PC-3 (cell line): ENCODE results near the gene PHF19. TPM values are rescaled to one million over a fixed set of nuclear protein-coding genes. Genes with fewer than 3 reads are reported as not detected.

Experiments used
- ATAC-seq: fragments of 200-7000 bp; cut with Tn5 transposase; 2 replicates; pipeline ENCODE4 v1.9.1; 2020; ENCODE audit warnings: mild to moderate bottlenecking, moderate library complexity
- BruUV-seq: library from RNA; stranded (reverse); fragments of 400-500 nt; replicated peaks from 2 replicates; lab custom pipeline; 2021; lab: Mats Ljungman, UMichigan
- CTCF ChIA-PET: fragments of 300-600 bp; sonication (Branson Sonifier 250); formaldehyde crosslinking; loops from one replicate; lab custom pipeline; 2022; ENCODE audit warnings: antibody characterized with exemption; lab: Charles Lee
- POLR2A ChIA-PET: fragments of 300-600 bp; sonication (Branson Sonifier 250); formaldehyde crosslinking; loops from one replicate; lab custom pipeline; 2022; ENCODE audit warnings: antibody characterized with exemption; ENCODE audit not compliant: unreplicated experiment; lab: Charles Lee
- DNase-seq: peaks from one replicate; pipeline ENCODE4 v3.0.0-alpha.2; 2015
- H2AFZ ChIP-seq: fragments of 300-600 bp; sonication (generic); 2 replicates; pipeline ENCODE4 v1.6.0; 2016; ENCODE audit warnings: antibody characterized with exemption, low read length
- H3F3A ChIP-seq: fragments of 300-600 bp; sonication (generic); one replicate; pipeline ENCODE4 v1.6.0; 2017; ENCODE audit warnings: antibody characterized with exemption, low read length, control low read depth, mild to moderate bottlenecking; ENCODE audit not compliant: unreplicated experiment
- H3K27ac ChIP-seq: fragments of 300-600 bp; sonication (generic); 2 replicates; pipeline ENCODE4 v1.5.1; 2016; ENCODE audit warnings: mild to moderate bottlenecking, low read length
- H3K27me3 ChIP-seq: fragments of 300-600 bp; sonication (generic); 2 replicates; pipeline ENCODE4 v1.6.1; 2016; ENCODE audit warnings: low read length, mixed read lengths
- H3K36me3 ChIP-seq: fragments of 300-600 bp; sonication (generic); 2 replicates; pipeline ENCODE4 v1.6.1; 2016; ENCODE audit warnings: low read depth, mixed run types, low read length, mixed read lengths
- H3K4me1 ChIP-seq: fragments of 300-600 bp; sonication (generic); 2 replicates; pipeline ENCODE4 v1.5.1; 2016; ENCODE audit warnings: low read length; ENCODE audit not compliant: insufficient read depth
- H3K4me2 ChIP-seq: fragments of 300-600 bp; sonication (generic); 2 replicates; pipeline ENCODE4 v1.6.0; 2016; ENCODE audit warnings: low read length
- H3K4me3 ChIP-seq: fragments of 300-600 bp; sonication (generic); 2 replicates; pipeline ENCODE4 v1.5.1; 2016; ENCODE audit warnings: mild to moderate bottlenecking, low read length, mixed read lengths
- H3K79me2 ChIP-seq: fragments of 300-600 bp; sonication (generic); 2 replicates; pipeline ENCODE4 v1.6.1; 2017; ENCODE audit warnings: low read length, mixed read lengths
- H3K9ac ChIP-seq: fragments of 300-600 bp; sonication (generic); 2 replicates; pipeline ENCODE4 v1.6.0; 2016; ENCODE audit warnings: mild to moderate bottlenecking, low read length
- H3K9me2 ChIP-seq: fragments of 300-600 bp; sonication (generic); replicated peaks from 2 replicates; pipeline ENCODE4 v1.6.1; 2016; ENCODE audit warnings: mixed run types, low read length, mixed read lengths
- H3K9me3 ChIP-seq: fragments of 300-600 bp; sonication (generic); 2 replicates; pipeline ENCODE4 v1.6.1; 2016; ENCODE audit warnings: low read length, mixed read lengths
- H4K20me1 ChIP-seq: fragments of 300-600 bp; sonication (generic); 2 replicates; pipeline ENCODE4 v1.6.1; 2016; ENCODE audit warnings: low read length, mixed read lengths
- CTCF ChIP-seq: fragments of 300-600 bp; sonication (generic); conservative IDR thresholded peaks from 2 replicates; pipeline ENCODE4 v1.5.1; 2017; ENCODE audit warnings: antibody characterized with exemption, low read depth, mild to moderate bottlenecking, low read length
- EZH2 ChIP-seq: fragments of 300-600 bp; sonication (generic); IDR thresholded peaks from one replicate; pipeline ENCODE4 v1.6.1; 2017; ENCODE audit warnings: antibody characterized with exemption, mild to moderate bottlenecking, low read length; ENCODE audit not compliant: unreplicated experiment
- EZH2phosphoT487 ChIP-seq: fragments of 300-600 bp; sonication (generic); IDR thresholded peaks from 2 replicates; pipeline ENCODE4 v1.6.1; 2018; ENCODE audit warnings: mild to moderate bottlenecking, antibody characterized with exemption, low read length, borderline replicate concordance
- intact Hi-C: fragments of 100-400 bp; cut with micrococcal nuclease; formaldehyde crosslinking; loops from 2 replicates; pipeline ENCODE4 v1.9.0; 2023
- total RNA-seq: library from RNA; depleted of rRNA; stranded (reverse); fragments of >200 nt; gene quantifications from 2 replicates; pipeline ENCODE4 v1.2.3, GENCODE V29; 2014

PHF19 gene
- total RNA-seq, 1 experiment from 2014 or later, result 104 TPM

DNA sequence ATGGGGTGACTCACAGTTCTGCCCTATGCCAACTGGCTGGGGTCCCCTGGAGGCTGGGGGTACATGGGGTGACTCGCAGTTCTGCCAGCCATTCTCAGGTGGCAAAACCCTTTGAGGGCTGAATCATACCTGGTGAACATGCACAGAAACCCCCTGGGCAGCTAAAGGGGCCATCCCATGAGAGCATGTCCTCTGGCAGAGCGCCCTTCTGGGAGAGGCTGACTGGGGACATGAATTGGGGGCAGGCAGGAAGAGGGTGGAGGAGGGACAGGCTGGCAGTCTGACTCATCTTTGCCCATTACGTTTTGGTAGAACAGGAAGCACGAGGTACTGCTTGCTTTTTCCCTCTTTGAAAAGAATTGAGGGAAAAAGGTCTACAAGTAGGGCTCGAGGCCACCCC is 32.9 kb upstream of the PHF19 start:
- 0 out of 2 replicates have a peak overlapping the region, but pooled peaks have one; percentile 7 for H3K4me2 ChIP-seq
- POLR2A ChIA-PET, result no interaction called here
- intact Hi-C loops, result no loop called here

GRCh38 chr9:120905315-120906164 is 28.6 kb upstream of the PHF19 start:
- Histone ChIP-seq H3K9me3 (no peaks in the 10 kb centered on the region), H3K4me3 (no peak overlapping the region), H3K4me2 (no peak overlapping the region), H3F3A (no peaks in the 10 kb centered on the region), H3K27ac (no peak overlapping the region), H3K79me2 (no peaks in the 10 kb centered on the region), H3K4me1 (peaks cover 10% of the 10 kb centered on the region), H3K9me2 (no peaks in the 10 kb centered on the region), H4K20me1 (no peaks in the 10 kb centered on the region), H3K9ac (no peak overlapping the region), H3K27me3 (no peaks in the 10 kb centered on the region), H3K36me3 (no peaks in the 10 kb centered on the region), H2AFZ (no peak overlapping the region)
- ChIA-PET CTCF (no interaction called here), POLR2A (no interaction called here)
- intact Hi-C loops, result no loop called here
- BruUV-seq, result no TSS peak
- no peak for DNase-seq
- ATAC-seq, result no peak
- TF ChIP-seq CTCF, result no peak
- TF ChIP-seq EZH2, result no peak
- TF ChIP-seq EZH2phosphoT487, result no peak

More for the DNA sequence above, 32.9 kb upstream of the PHF19 start:
- Histone ChIP-seq H3K4me1 (peaks cover 23% of the 10 kb centered on the region), H4K20me1 (no peaks in the 10 kb centered on the region), H3F3A (no peaks in the 10 kb centered on the region), H2AFZ (no peak overlapping the region), H3K9me2 (no peaks in the 10 kb centered on the region), H3K9ac (no peak overlapping the region), H3K27me3 (no peaks in the 10 kb centered on the region), H3K27ac (0 out of 2 replicates have a peak overlapping the region, but pooled peaks have one; percentile 7), H3K9me3 (no peaks in the 10 kb centered on the region), H3K4me3 (no peak overlapping the region), H3K79me2 (no peaks in the 10 kb centered on the region), H3K36me3 (no peaks in the 10 kb centered on the region)
- BruUV-seq, result no TSS peak
- DNase-seq (peak; percentile 57), ATAC-seq (peak; percentile 64)
- CTCF ChIA-PET, result no interaction called here
- no peak for TF ChIP-seq EZH2phosphoT487
- TF ChIP-seq EZH2, result no peak
- TF ChIP-seq CTCF, result no peak

- BruUV-seq, result no TSS peak
- Histone ChIP-seq H3K27ac (no peak overlapping the region), H3K9ac (no peak overlapping the region), H3F3A (no peaks in the 10 kb centered on the region), H2AFZ (no peak overlapping the region), H3K4me3 (no peak overlapping the region), H3K27me3 (no peaks in the 10 kb centered on the region), H3K4me1 (peaks cover 4% of the 10 kb centered on the region), H3K9me3 (no peaks in the 10 kb centered on the region), H4K20me1 (no peaks in the 10 kb centered on the region), H3K9me2 (no peaks in the 10 kb centered on the region), H3K36me3 (no peaks in the 10 kb centered on the region), H3K4me2 (no peak overlapping the region), H3K79me2 (no peaks in the 10 kb centered on the region)
- DNase-seq, result no peak
- POLR2A ChIA-PET, result no interaction called here
- TF ChIP-seq EZH2phosphoT487 (no peak), EZH2 (no peak)
- no peak for ATAC-seq
- intact Hi-C loops, result no loop called here
- CTCF ChIA-PET, result no interaction called here
Measured at GRCh38 chr9:120904978-120905301, 28.0 kb upstream of the PHF19 start.
